ENCODE results near the gene HCN2.
"Not testable (repeated sequence)": the region's sequence is repeated elsewhere in the genome, so short reads cannot be mapped to it uniquely, and the experiment has no call there.

- not testable (repeated sequence) for TF ChIP-seq RAD21 (conservative IDR thresholded peaks at IDR 0.05); POLR2AphosphoS5 (IDR thresholded peaks at IDR 0.05); CTCF (IDR thresholded peaks at IDR 0.05; ENCODE audit: poor library complexity, severe bottlenecking); MXI1 (conservative IDR thresholded peaks at IDR 0.05; ENCODE audit: poor library complexity, severe bottlenecking); REST (IDR thresholded peaks at IDR 0.05; ENCODE audit: borderline replicate concordance); EZH2 (IDR thresholded peaks at IDR 0.05; ENCODE audit: borderline replicate concordance, insufficient read depth, low read length, poor library complexity, severe bottlenecking)
These were observed 14.1 kb downstream of the HCN2 start for GRCh38 chr19:603779-604178.

All from neural cell (in vitro differentiated cells).